ENCODE results near the gene CACNA2D1.

Gene CACNA2D1

GRCh38 chr7:82443547-82444219 lies at the start of gene CACNA2D1:
TSS of gene CACNA2D1 (minus strand) at chr7:82443777.
- DNase-seq: peak; percentile 89

- DNase-seq: peak; percentile 21
Observed at GRCh38 chr7:82481499-82482097, 38.0 kb upstream of the CACNA2D1 start.

GRCh38 chr7:82477733-82478515 lies 34.3 kb upstream of the CACNA2D1 start:
- no peak for DNase-seq

- DNase-seq: no peak
Observed at GRCh38 chr7:82472966-82473365, 29.4 kb upstream of the CACNA2D1 start.

GRCh38 chr7:82471351-82472020 lies 27.9 kb upstream of the CACNA2D1 start:
- no peak for DNase-seq

GRCh38 chr7:82469207-82469606 lies 25.6 kb upstream of the CACNA2D1 start:
- DNase-seq: no peak

GRCh38 chr7:82468435-82468834 lies 24.9 kb upstream of the CACNA2D1 start:
- no peak for DNase-seq

- DNase-seq: no peak
Observed at GRCh38 chr7:82467020-82467419, 23.4 kb upstream of the CACNA2D1 start.

GRCh38 chr7:82464372-82464771 lies 20.8 kb upstream of the CACNA2D1 start:
- DNase-seq: no peak

- DNase-seq: no peak
Observed at GRCh38 chr7:82455295-82455694, 11.7 kb upstream of the CACNA2D1 start.

- no peak for DNase-seq
Observed at GRCh38 chr7:82450759-82451158, 7.2 kb upstream of the CACNA2D1 start.

GRCh38 chr7:82449910-82450309 lies 6.3 kb upstream of the CACNA2D1 start:
- peak; percentile 14 for DNase-seq

GRCh38 chr7:82446897-82447296 lies 3.3 kb upstream of the CACNA2D1 start:
- no peak for DNase-seq

- no peak for DNase-seq
Observed at GRCh38 chr7:82445271-82445670, 1.7 kb upstream of the CACNA2D1 start.

- DNase-seq: no peak
Observed at GRCh38 chr7:82444220-82444909, 788 bp upstream of the CACNA2D1 start.

GRCh38 chr7:82443036-82443546 lies 486 bp downstream of the CACNA2D1 start:
- DNase-seq: peak; percentile 34

- DNase-seq: peak; percentile 8
Observed at GRCh38 chr7:82442492-82443035, 1.0 kb downstream of the CACNA2D1 start.

- peak; percentile 16 for DNase-seq
Observed at GRCh38 chr7:82441669-82442478, 1.7 kb downstream of the CACNA2D1 start.

GRCh38 chr7:82438521-82438920 lies 5.1 kb downstream of the CACNA2D1 start:
- no peak for DNase-seq

GRCh38 chr7:82435769-82436168 lies 7.8 kb downstream of the CACNA2D1 start:
- no peak for DNase-seq

- no peak for DNase-seq
Observed at GRCh38 chr7:82434275-82435022, 9.1 kb downstream of the CACNA2D1 start.
